Suprapubic skin (tissue), 4 donors: ENCODE results near the gene HECTD1.

Source experiments
- EP300 ChIP-seq: sonication (generic); formaldehyde crosslinking; IDR thresholded peaks from one replicate; pipeline ENCODE4 v1.6.1; 2017; ENCODE audit warnings: antibody characterized with exemption
- POLR2A ChIP-seq, 2 donors: fragments of 450-650 bp; IDR thresholded peaks; one replicate each; pipeline ENCODE4 v1.6.1; 2017; ENCODE audit warnings: antibody characterized with exemption in 2 of 2, mild to moderate bottlenecking in 2 of 2, moderate library complexity in 2 of 2
- POLR2AphosphoS5 ChIP-seq, 3 donors: sonication (generic); formaldehyde crosslinking; IDR thresholded peaks; one replicate each; pipeline ENCODE4 v1.6.1; 2017; ENCODE audit warnings: antibody characterized with exemption in 3 of 3
- TF ChIP-seq, protein P1 (sequence below), 2 donors: fragments of 200-600 bp in 1 of 2; fragments of 450-650 bp in 1 of 2; sonication (generic) in 1 of 2; IDR thresholded peaks; one replicate each; pipeline ENCODE4 v1.5.1; 2016 to 2019; ENCODE audit warnings: antibody characterized with exemption in 2 of 2, mild to moderate bottlenecking in 1 of 2, moderate library complexity in 1 of 2

- TF ChIP-seq, protein P1, sequence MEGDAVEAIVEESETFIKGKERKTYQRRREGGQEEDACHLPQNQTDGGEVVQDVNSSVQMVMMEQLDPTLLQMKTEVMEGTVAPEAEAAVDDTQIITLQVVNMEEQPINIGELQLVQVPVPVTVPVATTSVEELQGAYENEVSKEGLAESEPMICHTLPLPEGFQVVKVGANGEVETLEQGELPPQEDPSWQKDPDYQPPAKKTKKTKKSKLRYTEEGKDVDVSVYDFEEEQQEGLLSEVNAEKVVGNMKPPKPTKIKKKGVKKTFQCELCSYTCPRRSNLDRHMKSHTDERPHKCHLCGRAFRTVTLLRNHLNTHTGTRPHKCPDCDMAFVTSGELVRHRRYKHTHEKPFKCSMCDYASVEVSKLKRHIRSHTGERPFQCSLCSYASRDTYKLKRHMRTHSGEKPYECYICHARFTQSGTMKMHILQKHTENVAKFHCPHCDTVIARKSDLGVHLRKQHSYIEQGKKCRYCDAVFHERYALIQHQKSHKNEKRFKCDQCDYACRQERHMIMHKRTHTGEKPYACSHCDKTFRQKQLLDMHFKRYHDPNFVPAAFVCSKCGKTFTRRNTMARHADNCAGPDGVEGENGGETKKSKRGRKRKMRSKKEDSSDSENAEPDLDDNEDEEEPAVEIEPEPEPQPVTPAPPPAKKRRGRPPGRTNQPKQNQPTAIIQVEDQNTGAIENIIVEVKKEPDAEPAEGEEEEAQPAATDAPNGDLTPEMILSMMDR (IDR thresholded peaks at IDR 0.05): no peak
- TF ChIP-seq POLR2AphosphoS5 (IDR thresholded peaks at IDR 0.05) (no peak), POLR2A (IDR thresholded peaks at IDR 0.05) (no peak), EP300 (no peak)
Observed at GRCh38 chr14:31252865-31253264, 45.3 kb upstream of the HECTD1 start.
